Measurements from ENCODE around the gene EFCAB10.

The EFCAB10 gene, protein sequence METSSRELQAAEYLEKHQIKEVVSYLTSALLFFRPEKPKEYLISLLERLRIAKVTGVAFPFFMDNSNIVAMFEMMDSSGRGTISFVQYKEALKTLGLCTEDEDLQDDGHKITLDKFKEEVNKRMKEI

DNA sequence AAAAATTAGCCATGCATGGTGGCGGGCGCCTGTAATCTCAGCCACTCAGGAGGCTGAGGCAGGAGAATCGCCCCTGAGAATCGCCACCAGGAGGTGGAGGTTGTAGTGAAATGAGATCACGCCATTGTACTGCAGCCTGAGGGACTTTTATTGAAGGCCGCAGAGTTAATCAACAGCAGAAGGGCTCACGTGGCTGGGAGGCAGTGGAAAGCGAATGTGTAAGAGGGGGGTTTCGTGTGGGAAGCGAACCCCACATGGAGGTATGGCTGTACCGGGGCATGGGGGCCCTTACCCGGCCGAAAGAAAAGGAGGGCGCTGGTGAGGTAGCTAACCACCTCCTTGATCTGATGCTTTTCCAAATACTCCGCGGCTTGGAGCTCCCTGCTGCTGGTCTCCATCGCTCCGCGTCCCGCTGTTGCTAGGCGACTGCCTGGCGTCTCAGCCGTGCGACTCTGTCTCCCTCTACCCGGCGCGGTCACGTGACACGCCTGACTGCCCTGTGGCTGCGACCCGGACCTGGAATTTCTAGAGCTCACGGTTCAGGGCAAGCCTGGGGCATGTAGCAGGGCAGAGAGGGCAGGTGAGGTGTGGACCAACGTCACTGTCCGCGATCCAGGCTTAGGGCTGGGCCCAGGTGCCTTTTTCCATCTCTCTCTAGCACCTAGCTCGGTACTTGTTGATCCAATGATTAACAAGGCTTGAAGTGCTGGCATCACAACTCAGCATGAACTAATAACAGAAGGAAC is at the start of gene EFCAB10:
Gene EFCAB10, minus strand, starts transcription at position 428 of the 746 bp plus-strand sequence. Its CDS starts 30 bp downstream, at position 398.
- no peak within 1 kb of the TSS for H3K4me3 ChIP-seq
- H3K9ac ChIP-seq: no peak within 1 kb of the TSS
- no peak within 1 kb of the TSS for H3K27ac ChIP-seq
- H3K27me3 ChIP-seq: no peaks in the 10 kb centered on the region
- TF ChIP-seq Cebpa-rat (IDR thresholded peaks at IDR 0.05): no peak
- H3K4me2 ChIP-seq: no peak within 1 kb of the TSS
- H3K4me1 ChIP-seq: no peaks in the 10 kb centered on the region; a peak in 1 of 20 replicates
- no peaks in the 10 kb centered on the region for H4K20me1 ChIP-seq
- peaks cover 0 to 4% (median 0%) of the 10 kb centered on the region in 11 experiments; a peak in 3 of 22 replicates for H3K36me3 ChIP-seq
- H3K9me3 ChIP-seq (replicated peaks in 1 of 11): peaks cover 41 to 48% (median 43%) of the 10 kb centered on the region in 11 experiments

DNA sequence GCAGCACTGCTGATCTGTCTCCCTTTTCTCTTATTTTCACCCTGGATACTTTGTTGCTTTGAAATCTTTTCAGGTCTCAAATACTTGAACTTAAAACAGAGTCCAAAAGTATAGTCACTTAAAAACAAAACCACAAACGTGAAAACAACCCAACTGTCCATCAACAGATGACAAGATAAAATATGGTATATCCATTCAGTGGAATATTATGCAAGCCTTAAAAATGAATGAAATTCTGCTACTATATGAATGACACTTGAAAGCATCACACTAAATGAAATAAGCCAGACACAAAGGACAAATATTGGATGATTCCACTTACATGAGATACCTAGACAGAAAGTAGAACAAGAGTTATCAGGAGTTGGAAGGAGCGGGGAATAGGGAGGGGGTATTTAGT is 44.7 kb upstream of the EFCAB10 start:
- TF ChIP-seq Cebpa-rat (IDR thresholded peaks at IDR 0.05): no peak
- Histone ChIP-seq H3K27me3 (no peaks in the 10 kb centered on the region), H3K4me3 (no peak overlapping the region), H3K36me3 (peaks cover 35 to 93% (median 60%) of the 10 kb centered on the region in 11 experiments), H3K9me3 (replicated peaks in 1 of 11) (peaks cover 10 to 22% (median 14%) of the 10 kb centered on the region in 11 experiments), H3K4me1 (no peaks in the 10 kb centered on the region), H3K27ac (no peak overlapping the region), H3K4me2 (no peak overlapping the region), H4K20me1 (peaks cover 0 to 6% (median 0%) of the 10 kb centered on the region in 11 experiments; a peak in 3 of 22 replicates), H3K9ac (no peak overlapping the region)

DNA sequence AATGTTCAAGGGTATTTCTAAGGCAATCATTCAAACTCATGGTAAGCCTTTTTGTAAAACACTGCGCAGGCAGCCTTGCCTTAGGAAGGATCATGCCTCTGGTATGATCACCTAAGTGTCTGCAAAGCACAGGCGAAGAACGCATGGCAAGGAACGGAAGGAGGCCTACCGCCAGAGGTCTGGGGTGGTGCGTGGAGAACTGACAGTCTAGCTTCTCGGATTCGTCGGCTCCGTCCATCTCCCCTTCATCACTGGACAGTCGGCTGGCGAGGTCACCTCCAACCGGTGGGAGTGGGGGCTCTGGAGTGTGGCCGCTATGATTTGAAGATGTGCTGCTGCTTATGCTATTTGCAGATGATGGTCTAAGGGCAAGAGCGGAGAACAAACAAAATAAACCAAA is 42.6 kb upstream of the EFCAB10 start:
- Histone ChIP-seq H3K36me3 (peaks cover 31 to 92% (median 60%) of the 10 kb centered on the region in 11 experiments), H3K27ac (no peak overlapping the region)

DNA sequence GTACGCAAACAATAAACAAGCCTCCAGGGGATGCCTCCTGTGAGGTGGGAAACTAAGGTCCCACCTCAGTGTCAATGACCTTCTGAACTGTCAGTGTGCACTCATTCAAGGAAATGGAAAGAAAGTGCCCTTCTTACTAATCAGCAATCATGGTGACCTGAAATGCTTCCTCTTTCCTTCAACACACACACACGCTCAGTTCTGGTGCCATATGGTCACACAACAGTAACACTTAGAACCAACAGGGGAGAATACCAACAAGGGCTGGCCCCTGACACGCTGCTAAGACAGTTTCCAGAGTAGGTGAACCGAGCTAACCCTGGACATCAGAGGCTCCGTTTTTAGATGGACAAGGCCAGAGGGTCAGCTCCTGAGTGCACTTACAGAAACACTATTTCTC is 42.1 kb upstream of the EFCAB10 start:
- Histone ChIP-seq H3K4me1 (no peaks in the 10 kb centered on the region), H3K27me3 (no peaks in the 10 kb centered on the region), H3K27ac (no peak overlapping the region), H3K36me3 (peaks cover 31 to 96% (median 62%) of the 10 kb centered on the region in 11 experiments), H4K20me1 (peaks cover 0 to 6% (median 0%) of the 10 kb centered on the region in 11 experiments; a peak in 3 of 22 replicates), H3K9ac (no peak overlapping the region), H3K4me3 (no peak overlapping the region), H3K9me3 (replicated peaks in 1 of 11) (peaks cover 10 to 22% (median 14%) of the 10 kb centered on the region in 11 experiments), H3K4me2 (no peak overlapping the region)
- no peak for TF ChIP-seq Cebpa-rat (IDR thresholded peaks at IDR 0.05)

More for the DNA sequence above, 42.6 kb upstream of the EFCAB10 start:
- Histone ChIP-seq H4K20me1 (peaks cover 0 to 6% (median 0%) of the 10 kb centered on the region in 11 experiments; a peak in 3 of 22 replicates), H3K9ac (no peak overlapping the region), H3K27me3 (no peaks in the 10 kb centered on the region), H3K4me3 (no peak overlapping the region), H3K4me1 (no peaks in the 10 kb centered on the region), H3K4me2 (no peak overlapping the region), H3K9me3 (replicated peaks in 1 of 11) (peaks cover 10 to 22% (median 14%) of the 10 kb centered on the region in 11 experiments)
- no peak for TF ChIP-seq Cebpa-rat (IDR thresholded peaks at IDR 0.05)

DNA sequence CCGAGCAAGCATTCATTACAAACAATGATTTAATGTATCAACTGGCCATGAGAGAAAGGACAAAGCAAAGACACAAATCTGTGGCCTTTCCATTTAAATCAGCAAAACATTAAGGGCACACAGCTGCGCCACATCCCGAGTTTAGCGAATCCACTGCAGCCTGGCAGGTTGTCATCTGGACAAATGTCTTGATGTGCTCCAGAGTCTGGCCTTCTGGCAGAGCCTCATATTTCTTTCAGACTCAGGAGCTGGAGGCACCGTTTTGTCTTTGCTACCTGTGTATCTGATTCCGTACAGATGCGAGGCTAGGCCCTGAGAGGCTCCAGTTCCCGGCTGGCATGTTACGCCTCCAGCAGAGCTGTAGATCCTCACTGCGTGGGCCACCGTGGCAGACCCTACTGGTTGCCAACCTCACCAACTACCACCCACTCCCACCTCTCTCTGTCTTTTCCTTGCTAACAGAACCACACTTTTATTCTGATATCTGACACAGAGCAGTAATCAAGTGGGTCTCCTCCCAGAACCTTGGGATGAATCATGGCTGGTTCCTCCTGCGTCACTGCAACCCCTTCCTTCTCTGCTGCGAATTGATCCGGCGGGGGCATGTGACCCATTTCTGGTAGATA is 40.9 kb upstream of the EFCAB10 start:
- no peak for TF ChIP-seq Cebpa-rat (IDR thresholded peaks at IDR 0.05)
- H3K4me1 ChIP-seq: no peaks in the 10 kb centered on the region
- H3K36me3 ChIP-seq: peaks cover 29 to 98% (median 71%) of the 10 kb centered on the region in 11 experiments
- no peak overlapping the region for H3K27ac ChIP-seq
- no peak overlapping the region for H3K9ac ChIP-seq
- no peak overlapping the region for H3K4me2 ChIP-seq
- H4K20me1 ChIP-seq: peaks cover 0 to 6% (median 0%) of the 10 kb centered on the region in 11 experiments; a peak in 3 of 22 replicates
- H3K4me3 ChIP-seq: no peak overlapping the region
- H3K27me3 ChIP-seq: no peaks in the 10 kb centered on the region
- peaks cover 10 to 17% (median 14%) of the 10 kb centered on the region in 11 experiments for H3K9me3 ChIP-seq (replicated peaks in 1 of 11)

DNA sequence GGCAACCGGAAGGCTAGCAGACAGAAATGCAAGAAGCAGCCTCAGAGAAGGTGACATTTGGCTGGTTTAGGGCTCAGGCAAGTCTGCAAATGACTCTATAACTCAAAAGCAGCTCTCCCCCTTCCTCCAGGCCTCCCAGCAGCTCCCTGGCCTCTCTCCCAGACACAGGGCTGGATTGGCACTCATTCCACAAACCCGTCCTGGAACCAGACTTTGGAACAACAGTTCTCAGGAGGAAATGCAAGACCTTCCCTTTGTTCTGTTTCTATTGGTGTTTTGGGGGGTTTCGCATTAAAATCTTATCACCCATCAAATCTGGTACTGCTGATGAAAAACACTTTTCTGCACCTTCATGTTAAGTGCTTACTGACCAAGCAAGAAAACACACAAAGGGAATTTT is 40.3 kb upstream of the EFCAB10 start:
- peaks cover 8 to 13% (median 11%) of the 10 kb centered on the region in 11 experiments for H3K9me3 ChIP-seq (replicated peaks in 1 of 11)
- H3K27ac ChIP-seq: no peak overlapping the region
- peaks cover 29 to 98% (median 67%) of the 10 kb centered on the region in 11 experiments for H3K36me3 ChIP-seq
- TF ChIP-seq Cebpa-rat (IDR thresholded peaks at IDR 0.05): no peak
- H4K20me1 ChIP-seq: peaks cover 0 to 6% (median 0%) of the 10 kb centered on the region in 11 experiments; a peak in 3 of 22 replicates
- H3K27me3 ChIP-seq: no peaks in the 10 kb centered on the region
- H3K4me1 ChIP-seq: no peaks in the 10 kb centered on the region
- no peak overlapping the region for H3K4me2 ChIP-seq
- H3K9ac ChIP-seq: no peak overlapping the region
- H3K4me3 ChIP-seq: no peak overlapping the region

DNA sequence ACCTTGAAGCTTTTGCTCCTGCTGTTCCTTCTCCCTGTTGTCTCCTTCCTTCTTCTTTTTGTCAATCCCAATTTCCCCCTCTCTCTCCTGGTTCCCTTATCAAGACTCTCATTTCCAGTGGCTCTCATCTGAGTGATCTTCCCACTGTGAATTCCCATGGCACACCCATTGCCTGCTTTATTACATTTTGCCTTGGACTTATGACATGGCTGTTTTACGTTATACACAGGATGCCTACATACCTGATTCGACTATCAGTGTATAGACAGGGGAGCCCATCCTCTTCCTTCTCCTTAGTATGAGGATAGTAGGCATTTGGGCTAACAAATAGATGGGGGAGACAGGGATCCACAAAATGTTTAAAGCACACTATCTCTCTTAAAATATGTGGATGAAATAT is 39.9 kb upstream of the EFCAB10 start:
- H3K36me3 ChIP-seq: peaks cover 26 to 98% (median 67%) of the 10 kb centered on the region in 11 experiments
- H3K27me3 ChIP-seq: no peaks in the 10 kb centered on the region
- peaks cover 0 to 6% (median 0%) of the 10 kb centered on the region in 11 experiments; a peak in 3 of 22 replicates for H4K20me1 ChIP-seq
- H3K27ac ChIP-seq: no peak overlapping the region
- no peak overlapping the region for H3K4me2 ChIP-seq
- TF ChIP-seq Cebpa-rat (IDR thresholded peaks at IDR 0.05): no peak
- H3K9me3 ChIP-seq (replicated peaks in 1 of 11): peaks cover 3 to 8% (median 6%) of the 10 kb centered on the region in 11 experiments; a peak in 20 of 22 replicates
- H3K9ac ChIP-seq: no peak overlapping the region
- no peak overlapping the region for H3K4me3 ChIP-seq
- no peaks in the 10 kb centered on the region for H3K4me1 ChIP-seq

DNA sequence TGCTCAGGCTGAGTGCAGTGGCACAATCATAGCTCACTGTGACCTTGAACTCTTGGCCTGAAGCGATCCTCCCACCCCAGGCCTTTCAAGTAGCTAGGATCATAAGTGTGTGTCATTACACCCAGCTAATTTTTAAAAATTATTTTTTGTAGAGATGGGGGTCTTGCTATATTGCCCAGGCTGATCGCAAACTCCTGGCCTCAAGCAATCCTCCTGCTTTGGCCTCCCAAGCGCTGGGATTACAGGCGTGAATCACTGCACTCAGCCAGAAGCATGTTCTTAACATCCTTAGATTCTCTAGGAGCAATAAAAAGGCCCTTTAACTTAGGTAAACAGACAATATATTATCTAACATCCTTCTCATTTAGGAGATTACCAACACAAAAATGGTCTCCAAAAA is 38.3 kb upstream of the EFCAB10 start:
- TF ChIP-seq Cebpa-rat (IDR thresholded peaks at IDR 0.05): no peak

DNA sequence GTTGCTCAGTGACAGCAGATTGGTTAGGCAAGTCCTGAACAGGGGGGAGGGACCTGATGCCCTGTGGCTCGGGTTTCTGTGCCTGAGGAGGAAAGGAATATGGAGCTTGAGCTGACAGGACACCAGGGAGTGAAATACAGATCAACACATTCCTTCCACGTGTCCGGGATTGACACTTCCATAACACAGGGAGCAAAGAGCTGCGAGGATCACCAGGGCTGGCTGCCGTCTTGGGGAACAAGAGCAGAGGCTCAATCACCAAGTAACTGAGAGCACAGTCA is 36.7 kb upstream of the EFCAB10 start:
- no peak overlapping the region for H3K4me3 ChIP-seq
- no peak overlapping the region for H3K4me2 ChIP-seq
- TF ChIP-seq Cebpa-rat (IDR thresholded peaks at IDR 0.05): no peak
- no peak overlapping the region for H3K27ac ChIP-seq
- H3K36me3 ChIP-seq: peaks cover 13 to 98% (median 80%) of the 10 kb centered on the region in 11 experiments; a peak in 20 of 22 replicates
- H3K9ac ChIP-seq: no peak overlapping the region
- no peaks in the 10 kb centered on the region for H3K4me1 ChIP-seq
- H3K9me3 ChIP-seq (replicated peaks in 1 of 11): no peaks in the 10 kb centered on the region
- H3K27me3 ChIP-seq: no peaks in the 10 kb centered on the region
- H4K20me1 ChIP-seq: peaks cover 0 to 6% (median 0%) of the 10 kb centered on the region in 11 experiments; a peak in 4 of 22 replicates

More for the DNA sequence above, 38.3 kb upstream of the EFCAB10 start:
- Histone ChIP-seq H3K27ac (no peak overlapping the region), H3K4me1 (no peaks in the 10 kb centered on the region), H3K27me3 (no peaks in the 10 kb centered on the region), H3K36me3 (peaks cover 22 to 98% (median 76%) of the 10 kb centered on the region in 11 experiments; a peak in 20 of 22 replicates), H4K20me1 (peaks cover 0 to 6% (median 0%) of the 10 kb centered on the region in 11 experiments; a peak in 3 of 22 replicates), H3K4me3 (no peak overlapping the region), H3K4me2 (no peak overlapping the region), H3K9ac (no peak overlapping the region), H3K9me3 (replicated peaks in 1 of 11) (no peaks in the 10 kb centered on the region)

Data from BLaER1 treated with 17β-estradiol and CSF1 and Interleukin-3, amounts not matched to agents 10 nM and 100 nM (cell line).